Calu3 (cell line): ENCODE data around the gene TBC1D9B. TPM values are rescaled to one million over a fixed set of nuclear protein-coding genes. Genes with fewer than 3 reads are reported as not detected.

Experiments used
- Bru-seq: library from RNA; stranded (reverse); fragments of 400-500 nt; gene quantifications from one replicate; lab custom pipeline; 2021; lab: Mats Ljungman, UMichigan
- BruChase-seq, 2 experiments: library from RNA; stranded (reverse); fragments of 400-500 nt; gene quantifications; one replicate each; lab custom pipeline; 2021; lab: Mats Ljungman, UMichigan
- BruUV-seq: library from RNA; stranded (reverse); fragments of 400-500 nt; replicated peaks from 2 replicates; lab custom pipeline; 2021; lab: Mats Ljungman, UMichigan
- CTCF ChIA-PET: fragments of 300-600 bp; sonication (Branson Sonifier 250); formaldehyde crosslinking; loops from one replicate; lab custom pipeline; 2022; ENCODE audit warnings: antibody characterized with exemption; lab: Charles Lee
- DNase-seq: peaks from one replicate; pipeline ENCODE4 v3.0.0; 2022
- H3K27ac Mint-ChIP-seq: one replicate; pipeline ENCODE4 v1.8.0; 2022; ENCODE audit warnings: mixed read lengths; ENCODE audit not compliant: unreplicated experiment
- H3K27me3 Mint-ChIP-seq: one replicate; pipeline ENCODE4 v1.8.0; 2022; ENCODE audit warnings: mixed read lengths; ENCODE audit not compliant: unreplicated experiment
- H3K36me3 Mint-ChIP-seq: one replicate; pipeline ENCODE4 v1.8.0; 2022; ENCODE audit warnings: mild to moderate bottlenecking, moderate library complexity, mixed read lengths; ENCODE audit not compliant: insufficient read depth, unreplicated experiment
- H3K4me1 Mint-ChIP-seq: one replicate; pipeline ENCODE4 v1.8.0; 2022; ENCODE audit warnings: mild to moderate bottlenecking, low read depth, mixed read lengths; ENCODE audit not compliant: unreplicated experiment
- H3K4me3 Mint-ChIP-seq: one replicate; pipeline ENCODE4 v1.8.0; 2022; ENCODE audit warnings: mild to moderate bottlenecking, low read depth, moderate library complexity, mixed read lengths; ENCODE audit not compliant: unreplicated experiment
- H3K9me3 Mint-ChIP-seq: one replicate; pipeline ENCODE4 v1.8.0; 2022; ENCODE audit warnings: low read depth, mixed read lengths; ENCODE audit not compliant: unreplicated experiment
- CTCF ChIP-seq: fragments of 200-600 bp; IDR thresholded peaks from one replicate; pipeline ENCODE4 v1.8.0; 2022; ENCODE audit warnings: antibody characterized with exemption; ENCODE audit not compliant: unreplicated experiment
- intact Hi-C: fragments of 100-400 bp; cut with micrococcal nuclease; formaldehyde crosslinking; loops from one replicate; pipeline ENCODE4 v1.10.0; 2022; ENCODE audit not compliant: unreplicated experiment
- long read RNA-seq: library from polyadenylated mRNA; stranded (forward); transcript quantifications from one replicate; pipeline ENCODE4 v2.0.0, GENCODE V29; 2022
- total RNA-seq: library from RNA; stranded (reverse); gene quantifications from 2 replicates; pipeline ENCODE4 v1.2.3, GENCODE V29; 2022

The TBC1D9B gene
- total RNA-seq = 147 and 148 TPM in 2 replicates
- percentile 72 among the genes with signal in this experiment for Bru-seq, nascent RNA
- BruChase-seq, experiment 1, labeled RNA remaining after a 6-hour chase = percentile 87 among the genes with signal in this experiment
- BruChase-seq, experiment 2, labeled RNA remaining after a 2-hour chase = percentile 84 among the genes with signal in this experiment
- long read RNA-seq, full-length matches to known transcripts = 35 of 103 reads
- long read RNA-seq, partial matches to known transcripts = 12 of 103 reads
- long read RNA-seq, other reads (novel, unspliced or antisense) = 56 of 103 reads

GRCh38 chr5:179907556-179908324, at the start of gene TBC1D9B:
Gene TBC1D9B (minus strand): TSS chr5:179907897. CDS start chr5:179907821, 76 bp downstream.
- Mint-ChIP-seq H3K4me1 (peaks cover 11% of the 10 kb centered on the region), H3K36me3 (peaks cover 45% of the 10 kb centered on the region), H3K27ac (peak within 1 kb of the TSS; percentile 93), H3K27me3 (peaks cover 12% of the 10 kb centered on the region), H3K9me3 (no peaks in the 10 kb centered on the region), H3K4me3 (peak within 1 kb of the TSS; percentile 97)
- peak; percentile 32 for TF ChIP-seq CTCF
- CTCF ChIA-PET = interaction anchor here (0.5 kb wide), 1 partner anchor 850 kb away, joined by 5 read pairs; no protein-coding TSS in a partner anchor
- no TSS peak for BruUV-seq
- intact Hi-C loops = no loop called here
- peak; percentile 74 for DNase-seq

GRCh38 chr5:179955630-179956029, 47.9 kb upstream of the TBC1D9B start:
- Mint-ChIP-seq H3K4me3 (no peak overlapping the region), H3K27me3 (no peaks in the 10 kb centered on the region), H3K9me3 (no peaks in the 10 kb centered on the region), H3K4me1 (no peaks in the 10 kb centered on the region), H3K36me3 (no peaks in the 10 kb centered on the region), H3K27ac (no peak overlapping the region)
- BruUV-seq = no TSS peak
- CTCF ChIA-PET = no interaction called here
- DNase-seq = no peak
- no peak for TF ChIP-seq CTCF
- intact Hi-C loops = no loop called here

GRCh38 chr5:179955062-179955461, 47.4 kb upstream of the TBC1D9B start:
- CTCF ChIA-PET = no interaction called here
- H3K36me3 Mint-ChIP-seq = no peaks in the 10 kb centered on the region
- H3K9me3 Mint-ChIP-seq = no peaks in the 10 kb centered on the region
- H3K4me1 Mint-ChIP-seq = no peaks in the 10 kb centered on the region
- H3K27ac Mint-ChIP-seq = no peak overlapping the region
- BruUV-seq = no TSS peak
- no peak overlapping the region for H3K4me3 Mint-ChIP-seq
- DNase-seq = no peak
- intact Hi-C loops = no loop called here
- no peaks in the 10 kb centered on the region for H3K27me3 Mint-ChIP-seq
- no peak for TF ChIP-seq CTCF

- intact Hi-C loops = no loop called here
- H3K4me1 Mint-ChIP-seq = no peaks in the 10 kb centered on the region
- H3K27me3 Mint-ChIP-seq = no peaks in the 10 kb centered on the region
- H3K27ac Mint-ChIP-seq = no peak overlapping the region
- CTCF ChIA-PET = no interaction called here
- no peak overlapping the region for H3K4me3 Mint-ChIP-seq
- TF ChIP-seq CTCF = no peak
- DNase-seq = no peak
- H3K36me3 Mint-ChIP-seq = no peaks in the 10 kb centered on the region
- BruUV-seq = no TSS peak
- H3K9me3 Mint-ChIP-seq = no peaks in the 10 kb centered on the region
Measured at GRCh38 chr5:179954434-179954833, 46.7 kb upstream of the TBC1D9B start.
